ENCODE data around the gene KCNV2.

The KCNV2 gene

DNA sequence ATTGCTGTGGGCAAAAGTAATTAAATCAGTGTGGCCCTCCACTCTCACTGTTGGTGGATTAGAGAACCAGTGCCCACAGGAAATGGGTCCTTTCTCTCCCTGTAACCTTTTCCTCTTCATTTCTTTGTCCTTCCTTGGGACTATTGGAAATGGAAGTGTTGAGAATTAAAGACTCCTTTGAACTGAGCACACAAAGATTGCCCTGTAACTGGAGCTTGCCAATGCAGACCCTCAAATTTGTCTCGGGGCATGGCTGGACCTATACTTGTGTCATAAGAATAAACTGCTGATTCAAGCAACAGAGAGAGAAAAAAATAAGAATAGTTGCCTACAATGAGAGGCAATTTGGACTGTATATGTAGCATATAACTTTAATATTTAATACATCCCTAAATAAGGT lies 13.7 kb downstream of the KCNV2 start:
- TF ChIP-seq, protein P1, sequence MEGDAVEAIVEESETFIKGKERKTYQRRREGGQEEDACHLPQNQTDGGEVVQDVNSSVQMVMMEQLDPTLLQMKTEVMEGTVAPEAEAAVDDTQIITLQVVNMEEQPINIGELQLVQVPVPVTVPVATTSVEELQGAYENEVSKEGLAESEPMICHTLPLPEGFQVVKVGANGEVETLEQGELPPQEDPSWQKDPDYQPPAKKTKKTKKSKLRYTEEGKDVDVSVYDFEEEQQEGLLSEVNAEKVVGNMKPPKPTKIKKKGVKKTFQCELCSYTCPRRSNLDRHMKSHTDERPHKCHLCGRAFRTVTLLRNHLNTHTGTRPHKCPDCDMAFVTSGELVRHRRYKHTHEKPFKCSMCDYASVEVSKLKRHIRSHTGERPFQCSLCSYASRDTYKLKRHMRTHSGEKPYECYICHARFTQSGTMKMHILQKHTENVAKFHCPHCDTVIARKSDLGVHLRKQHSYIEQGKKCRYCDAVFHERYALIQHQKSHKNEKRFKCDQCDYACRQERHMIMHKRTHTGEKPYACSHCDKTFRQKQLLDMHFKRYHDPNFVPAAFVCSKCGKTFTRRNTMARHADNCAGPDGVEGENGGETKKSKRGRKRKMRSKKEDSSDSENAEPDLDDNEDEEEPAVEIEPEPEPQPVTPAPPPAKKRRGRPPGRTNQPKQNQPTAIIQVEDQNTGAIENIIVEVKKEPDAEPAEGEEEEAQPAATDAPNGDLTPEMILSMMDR (IDR thresholded peaks at IDR 0.05; ENCODE audit: borderline replicate concordance, insufficient read depth, low read depth, low read length) = no peak

DNA sequence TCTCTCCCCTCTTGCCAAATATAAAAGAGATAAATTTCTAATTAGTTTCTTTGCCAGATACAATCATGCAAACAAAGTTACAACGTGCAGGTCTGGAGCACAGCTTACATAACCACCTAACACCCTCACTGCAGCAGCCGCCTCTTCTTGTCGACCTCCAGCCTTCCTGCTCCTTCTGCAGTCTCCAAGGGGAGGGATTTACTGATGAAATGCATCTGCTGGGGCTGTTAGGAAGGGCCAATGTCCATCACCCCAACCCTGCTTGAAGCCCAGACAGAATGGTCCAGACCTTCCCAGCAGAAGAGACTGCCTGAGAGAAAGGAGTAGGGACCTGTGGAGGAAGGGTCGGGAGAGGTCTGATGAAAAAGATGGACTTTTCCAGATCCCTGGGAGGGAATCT lies 15.2 kb downstream of the KCNV2 start:
- no peak overlapping the region for H3K4me3 ChIP-seq (ENCODE audit: low read depth, low read length)
- TF ChIP-seq, protein P1 (IDR thresholded peaks at IDR 0.05; ENCODE audit: borderline replicate concordance, insufficient read depth, low read depth, low read length) = no peak

More for the DNA sequence above, 13.7 kb downstream of the KCNV2 start:
- no peak overlapping the region for H3K4me3 ChIP-seq (ENCODE audit: low read depth, low read length)

DNA sequence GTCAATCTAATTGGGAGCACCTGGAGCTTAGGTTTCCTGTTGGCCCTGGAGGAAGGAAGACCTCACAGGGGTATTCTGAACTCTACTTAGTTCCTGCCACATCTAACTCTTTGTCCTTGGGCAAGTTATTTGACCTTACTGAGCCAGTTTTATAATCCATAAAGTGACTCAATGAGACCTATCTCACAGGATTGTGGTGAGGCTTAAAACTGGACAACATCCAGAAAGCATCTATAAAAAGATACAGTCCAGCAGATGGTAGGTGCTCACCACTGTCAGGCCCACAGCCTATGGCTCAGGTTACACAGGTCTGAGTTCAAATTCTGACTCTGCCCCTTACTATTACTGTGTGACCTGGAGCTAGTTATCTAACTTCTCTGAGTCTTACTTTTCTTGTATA lies 23.3 kb downstream of the KCNV2 start:
- TF ChIP-seq, protein P1 (IDR thresholded peaks at IDR 0.05; ENCODE audit: borderline replicate concordance, insufficient read depth, low read depth, low read length) = no peak
- no peak overlapping the region for H3K4me3 ChIP-seq (ENCODE audit: low read depth, low read length)

DNA sequence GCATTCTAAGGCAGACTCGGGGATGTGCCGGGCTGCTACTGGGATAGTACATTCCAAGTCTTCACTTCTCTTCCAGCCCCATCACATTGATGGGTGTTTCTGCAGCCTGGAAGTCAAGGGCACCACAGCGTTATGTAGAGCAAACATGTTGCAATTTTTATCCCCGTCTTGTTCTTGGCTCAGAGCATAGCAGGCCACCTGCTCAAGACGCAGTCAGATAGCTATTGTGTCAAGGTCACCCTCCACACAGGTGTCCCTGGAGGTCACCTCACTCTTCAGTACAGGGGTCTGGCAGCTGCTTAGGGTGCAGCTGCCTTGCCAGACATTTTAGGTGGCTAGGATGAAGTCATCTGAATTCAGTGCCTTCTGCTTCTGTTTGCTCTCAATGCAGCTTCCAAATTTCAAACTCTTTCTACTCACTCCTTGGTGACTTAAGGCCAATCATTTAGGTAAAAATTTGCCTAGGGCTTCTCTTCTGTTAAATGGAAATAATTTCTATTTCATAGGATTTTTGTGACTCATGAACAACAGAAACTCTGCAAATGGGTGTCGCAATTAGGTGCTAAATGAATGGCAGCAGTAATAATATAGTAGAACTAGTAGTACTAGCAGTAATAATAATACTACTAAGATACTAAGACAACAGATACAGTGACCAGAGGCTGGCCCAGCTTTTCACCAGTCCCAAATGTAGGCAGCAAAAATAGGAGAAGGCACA lies 24.3 kb downstream of the KCNV2 start:
- TF ChIP-seq, protein P1 (IDR thresholded peaks at IDR 0.05; ENCODE audit: borderline replicate concordance, insufficient read depth, low read depth, low read length) = no peak
- H3K4me3 ChIP-seq (ENCODE audit: low read depth, low read length) = no peak overlapping the region

DNA sequence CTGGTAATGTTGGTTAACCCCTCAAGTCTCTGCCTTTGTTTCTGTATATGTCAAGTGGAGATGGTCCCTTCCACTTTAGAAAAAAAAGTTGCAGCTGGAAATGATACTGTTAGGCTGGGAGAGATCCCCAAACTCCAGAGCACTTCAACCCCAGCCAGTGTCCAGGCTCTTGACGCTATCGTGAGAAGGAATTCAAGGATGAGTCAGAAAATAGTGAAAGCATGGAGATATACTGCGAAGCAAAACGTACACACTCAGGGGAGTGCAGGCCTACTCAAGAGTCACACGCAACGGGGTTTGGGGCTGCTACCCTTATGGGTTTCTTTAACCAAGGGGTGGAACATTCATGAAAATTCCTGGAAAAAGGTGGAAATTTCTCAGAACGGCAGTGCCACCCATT lies 24.9 kb downstream of the KCNV2 start:
- no peak overlapping the region for H3K4me3 ChIP-seq (ENCODE audit: low read depth, low read length)
- TF ChIP-seq, protein P1 (IDR thresholded peaks at IDR 0.05; ENCODE audit: borderline replicate concordance, insufficient read depth, low read depth, low read length) = no peak

DNA sequence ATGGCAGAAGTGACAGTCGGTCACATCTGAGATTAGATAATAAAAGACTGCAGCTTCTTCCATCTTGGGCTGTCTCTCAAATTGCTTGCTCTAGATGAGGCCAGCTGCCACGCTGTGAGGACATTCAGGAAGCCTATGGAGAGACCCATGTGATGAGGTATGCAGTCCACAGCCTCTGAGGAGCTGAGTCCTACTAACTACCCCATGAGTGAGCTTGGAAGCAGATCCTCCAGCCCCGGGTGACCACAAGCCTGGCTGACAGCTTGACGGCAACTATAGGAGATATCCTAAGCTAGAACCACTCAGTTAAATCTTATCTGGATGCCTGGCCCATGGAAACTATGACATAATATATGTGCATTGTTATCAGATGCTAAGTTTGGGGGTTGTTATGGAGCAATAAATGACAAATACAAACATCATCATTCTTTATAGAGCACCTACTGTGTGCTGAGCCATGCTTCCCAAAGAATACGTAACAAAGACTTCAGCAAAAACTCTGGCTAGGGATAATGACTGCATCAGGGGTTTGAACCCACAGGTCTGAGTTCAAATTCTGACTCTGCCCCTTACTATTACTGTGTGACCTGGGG lies 26.7 kb downstream of the KCNV2 start:
- TF ChIP-seq, protein P1 (IDR thresholded peaks at IDR 0.05; ENCODE audit: borderline replicate concordance, insufficient read depth, low read depth, low read length) = no peak
- H3K4me3 ChIP-seq (ENCODE audit: low read depth, low read length) = no peak overlapping the region
